Activated CD4-positive, alpha-beta T cell treated with anti-CD3 and anti-CD28 coated beads, Interleukin-2, amount 50 U/mL, for 24 hours (primary cell): ENCODE results near the gene YJEFN3.

Experiments
- DNase-seq, 2 donors: peaks; one replicate each; pipeline ENCODE4 v3.0.0-alpha.2; 2020; ENCODE audit warnings: low read depth in 1 of 2, low spot score in 1 of 2

YJEFN3 gene

GRCh38 chr19:19528721-19529490 lies at the start of gene YJEFN3:
Gene YJEFN3 (plus strand): TSS chr19:19528911. CDS start chr19:19528933, 22 bp downstream.
- DNase-seq, result no peak

- no peak for DNase-seq
These were observed 48.0 kb upstream of the YJEFN3 start for GRCh38 chr19:19480688-19481087.

DNA sequence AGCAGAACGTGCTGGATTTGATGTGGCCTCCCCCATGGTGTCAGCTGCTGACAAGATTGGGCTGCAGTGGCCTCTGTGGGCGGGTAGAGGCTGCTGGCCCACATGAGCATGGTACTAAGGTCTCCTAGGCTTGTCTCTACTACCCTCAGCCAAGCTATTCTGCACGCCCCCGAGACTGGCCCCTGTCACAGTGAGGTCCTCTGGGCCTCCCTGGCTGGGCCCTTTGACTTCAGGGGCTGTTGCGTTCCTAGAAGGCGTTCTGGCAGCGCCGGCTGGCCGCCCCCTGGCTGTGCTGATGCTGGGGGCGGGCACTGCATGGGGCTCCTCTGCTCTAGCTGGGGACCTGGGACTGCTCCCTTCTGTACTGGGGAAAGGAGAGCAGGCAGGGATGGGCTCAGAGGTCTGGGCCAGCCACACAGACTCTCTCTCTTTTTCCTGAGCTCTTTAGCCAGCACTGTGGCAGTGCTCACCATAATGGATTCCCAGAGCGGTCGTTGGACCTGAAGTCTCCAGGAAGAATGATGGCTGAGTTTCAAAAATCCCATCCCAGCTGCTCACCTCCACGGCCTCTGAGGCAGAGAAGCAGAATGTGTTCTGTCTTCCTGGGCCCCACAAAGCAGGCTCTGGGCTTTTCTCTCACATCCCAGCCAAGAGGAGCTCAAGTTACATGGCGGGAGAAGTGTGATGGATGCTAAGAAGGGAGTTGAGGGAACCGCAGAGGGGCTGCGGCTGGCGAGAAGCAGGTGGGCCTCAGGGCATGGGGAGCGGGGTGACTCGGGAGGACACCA lies 45.7 kb upstream of the YJEFN3 start:
- DNase-seq, result no peak

DNA sequence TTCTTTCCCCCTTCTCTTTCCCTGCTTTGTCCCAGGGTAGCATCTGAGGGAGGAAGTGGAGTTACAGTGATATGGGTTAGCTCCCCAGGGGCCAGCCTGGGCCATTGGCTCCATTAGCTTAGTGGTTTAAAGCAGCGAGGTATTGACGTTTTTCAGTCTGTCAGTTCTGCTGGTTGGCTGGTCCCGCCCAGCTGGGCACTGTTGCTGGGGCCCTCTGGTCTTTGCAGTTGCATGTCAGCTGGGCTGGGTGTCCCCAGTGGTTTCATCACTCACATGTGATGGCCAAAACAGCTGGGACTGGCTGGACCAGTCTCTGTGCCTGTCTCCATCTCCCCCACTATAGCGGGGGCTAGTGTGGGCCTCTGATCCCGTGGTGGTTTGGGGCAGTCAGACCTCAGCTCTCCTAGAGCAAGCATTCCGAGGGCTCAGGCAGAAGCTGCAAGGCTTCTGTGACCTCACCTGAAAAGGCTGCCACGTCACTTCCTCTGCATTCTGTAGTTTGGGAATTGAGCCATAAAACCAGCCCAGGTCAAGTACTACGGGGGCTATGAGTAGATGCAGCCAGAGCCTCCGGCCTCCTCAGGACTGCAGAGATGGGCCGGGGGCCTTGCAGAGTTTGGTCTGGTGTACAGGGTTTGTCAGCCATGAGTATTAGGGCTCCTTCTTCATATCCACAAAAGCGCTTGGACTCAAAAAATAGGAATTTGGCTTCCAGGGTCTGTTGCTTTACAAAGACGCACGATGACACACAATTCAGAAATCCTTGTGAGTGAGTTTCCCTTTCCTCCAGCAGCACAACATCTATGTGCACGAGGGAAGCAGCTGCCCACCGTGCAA lies 43.3 kb upstream of the YJEFN3 start:
- DNase-seq, result no peak

GRCh38 chr19:19485998-19486290 lies 42.8 kb upstream of the YJEFN3 start:
- DNase-seq, result no peak

DNA sequence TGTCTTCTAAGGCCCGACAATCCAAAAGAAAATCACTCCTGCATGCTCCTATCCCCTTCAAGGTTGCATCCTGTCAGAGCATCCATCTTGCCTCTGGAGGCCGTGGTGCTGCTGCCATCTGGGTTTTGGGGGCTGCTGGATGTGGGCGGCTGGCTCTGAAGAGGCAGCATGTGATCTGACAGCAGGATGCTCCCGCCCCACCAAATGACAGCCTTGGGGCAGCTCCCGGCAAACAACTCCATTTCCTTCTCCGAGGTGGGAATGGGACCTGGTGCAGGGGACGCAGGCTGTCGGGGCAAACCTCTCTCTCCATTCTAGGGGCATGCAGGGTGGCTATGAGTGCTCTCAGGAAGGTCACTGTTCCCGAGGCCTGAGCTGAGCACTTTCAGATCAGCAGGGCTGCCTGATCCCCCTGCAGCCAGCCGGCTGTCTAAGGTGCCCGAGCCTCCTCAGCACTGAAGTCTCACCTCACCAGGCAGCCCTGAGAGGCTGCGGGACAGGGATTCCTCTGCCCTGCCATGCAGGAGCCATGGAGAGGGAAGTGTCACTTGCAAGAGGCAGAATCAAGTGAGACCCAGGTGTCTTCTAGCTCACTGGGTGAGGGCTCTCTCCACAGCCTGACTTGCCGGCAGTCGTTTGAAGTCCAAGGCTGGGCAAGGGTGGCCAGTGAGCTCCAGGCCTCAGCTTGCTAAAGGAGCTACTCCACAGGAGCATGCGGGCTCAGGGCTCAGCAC lies 42.2 kb upstream of the YJEFN3 start:
- no peak for DNase-seq

DNA sequence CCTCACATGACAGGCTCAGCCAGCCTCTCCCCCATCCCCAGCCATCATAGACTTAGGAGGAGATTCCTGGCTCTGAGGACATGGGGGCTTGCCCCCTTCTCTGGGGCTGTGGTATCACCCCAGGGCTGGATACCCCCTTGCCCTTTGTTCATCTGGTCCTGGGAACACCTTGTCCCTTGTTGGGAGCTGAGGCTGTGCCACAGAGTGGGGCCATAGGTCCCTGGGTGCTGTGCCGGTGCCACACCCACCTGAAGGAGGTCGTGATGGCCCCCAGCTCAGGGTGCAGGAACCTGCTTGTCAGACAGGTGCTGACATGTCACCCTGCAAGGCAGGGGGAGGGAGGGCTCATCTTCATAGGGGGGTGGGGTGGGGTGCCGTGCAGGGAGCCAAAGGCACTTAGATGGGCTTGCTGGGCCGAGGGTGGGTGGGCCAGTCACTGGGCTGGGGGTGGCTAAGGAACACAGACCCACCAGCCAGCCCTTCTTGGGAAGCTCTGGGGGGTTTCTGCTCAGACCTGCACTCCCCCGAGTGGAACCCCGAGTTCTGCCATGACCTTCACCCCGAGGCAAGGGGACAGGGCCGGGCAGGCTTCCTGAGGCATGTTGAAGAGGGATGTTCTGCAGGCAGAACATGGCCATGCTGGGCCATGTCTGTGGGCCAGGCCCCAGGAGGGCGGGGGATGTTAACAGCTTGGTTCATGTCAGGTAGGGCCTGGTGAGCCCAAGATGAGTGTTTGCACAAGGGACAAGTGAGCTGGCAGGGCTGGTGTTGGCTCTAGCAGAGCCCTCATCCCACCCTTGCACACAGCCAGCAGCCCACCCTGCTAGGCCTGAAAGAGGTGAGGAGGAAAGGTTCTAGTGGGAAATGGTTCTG lies 41.4 kb upstream of the YJEFN3 start:
- DNase-seq, result no peak

DNA sequence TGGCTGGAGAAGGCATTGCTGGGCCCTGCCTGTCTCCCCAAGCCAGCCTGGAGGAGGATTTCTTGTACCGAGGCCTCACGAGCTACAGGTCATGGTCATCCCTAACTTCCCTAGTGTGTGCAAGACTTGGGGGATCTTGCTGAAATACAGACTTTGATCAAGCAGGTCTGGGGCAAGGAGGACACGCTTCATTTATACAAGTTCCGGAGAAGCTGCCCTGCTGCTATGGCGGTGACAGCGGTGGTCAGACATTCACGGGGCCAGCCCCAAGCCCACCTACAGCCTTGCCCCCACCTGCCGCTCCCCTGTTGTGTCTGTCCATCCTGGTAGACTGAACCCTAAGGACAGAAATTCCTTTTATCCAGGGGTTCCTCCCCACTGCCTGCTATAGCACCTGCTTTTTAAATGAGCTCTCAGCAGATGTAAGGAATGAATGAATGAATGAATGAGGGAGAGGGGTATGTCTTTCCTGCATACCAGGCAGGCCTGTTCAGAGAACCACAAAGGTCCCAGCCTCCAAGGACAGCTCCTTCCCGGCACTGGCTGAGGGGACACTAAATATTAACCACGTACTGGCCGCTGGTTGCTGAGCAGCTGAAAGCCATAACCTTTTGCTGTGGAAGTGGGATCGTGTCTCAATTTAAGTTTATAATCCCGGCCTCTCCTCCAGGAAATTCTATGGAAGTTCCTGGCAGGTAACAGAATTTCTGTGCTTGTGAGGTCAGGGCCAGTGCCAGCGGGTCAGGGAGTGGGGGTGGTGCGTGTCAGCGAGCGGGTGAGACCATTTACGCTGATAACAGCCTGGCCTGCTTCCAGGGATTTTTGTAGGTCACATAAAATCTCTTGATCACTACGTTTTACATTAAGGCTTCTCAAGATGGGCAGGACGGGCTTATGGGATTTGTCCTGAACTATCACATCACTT lies 40.5 kb upstream of the YJEFN3 start:
- no peak for DNase-seq

- peak; percentile 48 to 85 for DNase-seq
These were observed 39.6 kb upstream of the YJEFN3 start for GRCh38 chr19:19488875-19489690.

GRCh38 chr19:19489804-19490204 lies 38.9 kb upstream of the YJEFN3 start:
- no peak for DNase-seq

GRCh38 chr19:19490214-19490968 lies 38.3 kb upstream of the YJEFN3 start:
- peak; percentile 58 to 79 for DNase-seq

- no peak for DNase-seq
These were observed 37.2 kb upstream of the YJEFN3 start for GRCh38 chr19:19491321-19492025.

DNA sequence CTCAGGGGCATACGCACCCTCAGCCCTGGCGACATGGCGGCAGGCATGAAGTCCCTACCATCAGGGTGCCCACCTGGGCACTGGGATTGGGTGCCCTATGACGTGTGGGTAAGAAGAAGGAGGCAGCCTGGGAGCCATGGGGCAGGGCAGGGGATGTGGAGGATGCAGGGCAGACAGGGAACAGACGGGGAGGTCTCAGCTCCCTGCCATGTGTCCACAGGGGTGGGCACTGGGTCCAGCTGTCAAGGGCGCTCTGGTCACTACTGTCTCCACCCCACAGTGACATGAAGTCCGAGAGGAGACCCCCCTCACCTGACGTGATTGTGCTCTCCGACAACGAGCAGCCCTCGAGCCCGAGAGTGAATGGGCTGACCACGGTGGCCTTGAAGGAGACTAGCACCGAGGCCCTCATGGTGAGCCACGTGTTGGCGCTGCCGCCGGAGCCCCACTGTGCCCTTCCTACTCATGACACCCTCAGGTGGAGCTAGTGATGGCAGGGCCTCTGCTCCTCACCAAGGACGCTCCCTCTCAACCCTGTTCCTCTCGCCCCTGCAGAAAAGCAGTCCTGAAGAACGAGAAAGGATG lies 36.6 kb upstream of the YJEFN3 start:
- DNase-seq, result no peak

DNA sequence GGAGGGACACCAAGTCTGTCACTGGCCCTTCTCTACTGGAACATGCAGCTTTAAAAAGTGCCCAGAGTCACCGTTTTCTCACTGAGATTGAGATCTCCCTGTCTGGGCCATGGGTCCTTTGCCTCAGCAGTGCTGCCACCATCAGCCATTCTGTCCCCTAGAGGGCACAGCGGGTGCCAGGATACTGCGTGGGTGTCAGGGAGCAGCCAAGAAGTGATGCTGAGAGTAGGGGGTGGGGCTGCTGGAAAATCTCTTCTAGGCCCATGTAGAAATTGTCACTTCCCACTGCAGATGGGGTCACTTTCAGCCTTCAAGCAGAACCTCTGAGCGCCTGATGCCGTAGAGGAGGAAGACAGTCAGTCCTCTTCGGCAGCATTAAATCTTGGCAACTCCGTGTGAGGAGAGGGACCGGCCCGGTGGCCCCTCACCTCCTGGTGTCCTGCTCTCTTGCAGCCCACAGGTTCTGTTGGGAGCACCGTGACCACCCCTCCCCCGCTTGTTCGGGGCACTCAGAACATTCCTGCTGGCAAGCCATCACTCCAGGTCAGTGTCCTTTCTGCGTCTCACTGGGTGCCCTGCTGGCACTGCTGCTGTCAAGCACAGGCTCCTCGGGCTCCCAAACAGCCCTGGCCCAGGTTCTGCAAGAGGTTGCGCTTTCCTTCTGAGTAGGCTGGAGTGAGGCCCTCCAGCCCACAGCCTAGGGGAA lies 34.7 kb upstream of the YJEFN3 start:
- no peak for DNase-seq

DNA sequence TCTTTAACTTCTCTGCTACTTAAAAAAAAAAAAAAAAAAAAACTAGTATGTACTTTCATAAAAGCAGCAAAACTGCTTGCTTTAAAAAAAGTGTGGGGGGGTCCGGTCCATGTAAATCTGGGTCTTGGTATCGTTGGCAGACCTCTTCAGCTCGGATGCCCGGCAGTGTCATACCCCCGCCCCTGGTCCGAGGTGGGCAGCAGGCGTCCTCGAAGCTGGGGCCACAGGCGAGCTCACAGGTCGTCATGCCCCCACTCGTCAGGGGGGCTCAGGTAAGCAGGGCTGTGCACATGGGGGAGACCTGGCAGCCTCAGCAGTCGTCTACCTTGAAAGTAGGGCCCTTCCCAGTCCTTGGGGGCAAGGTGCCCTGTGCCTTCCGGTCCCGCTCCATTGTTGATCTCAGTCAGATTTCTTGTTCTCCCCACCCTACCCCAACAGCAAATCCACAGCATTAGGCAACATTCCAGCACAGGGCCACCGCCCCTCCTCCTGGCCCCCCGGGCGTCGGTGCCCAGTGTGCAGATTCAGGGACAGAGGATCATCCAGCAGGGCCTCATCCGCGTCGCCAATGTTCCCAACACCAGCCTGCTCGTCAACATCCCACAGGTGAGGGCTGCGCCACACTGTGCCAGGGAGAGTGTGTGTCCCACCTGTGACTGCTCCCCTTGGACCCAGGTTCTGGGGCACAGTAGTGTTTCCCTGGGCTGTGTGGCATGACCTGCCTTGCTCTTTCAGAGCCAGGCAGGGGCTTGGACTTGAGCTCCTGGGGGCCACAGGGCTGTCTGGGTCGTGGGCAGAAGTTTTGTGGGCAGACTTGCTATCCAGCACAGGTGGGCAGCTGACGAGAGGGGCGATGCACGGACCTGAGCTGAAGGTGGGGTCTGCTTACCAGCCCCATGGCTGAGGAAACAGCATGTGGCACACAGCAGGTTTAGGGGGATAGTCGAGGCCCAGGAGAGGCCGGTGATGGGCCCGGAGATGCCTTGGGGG lies 32.8 kb upstream of the YJEFN3 start:
- no peak for DNase-seq
